Measurements from ENCODE around the gene BBS12. TPM values are rescaled to one million over a fixed set of nuclear protein-coding genes. Genes with fewer than 3 reads are reported as not detected.
A peak's percentile ranks its signal among the peaks of the same experiment; 100 is the strongest.

The BBS12 gene
- total and polyA plus RNA-seq, 9 of the 15 experiments (the other 6 are each of a cell fraction or from before 2014, with no cell fraction given), result 2.7 to 6.5 (median 3.3) TPM

- Histone ChIP-seq H3K27ac (ENCODE audit: extremely low read depth, low read depth, low read length) (no peak overlapping the region; the same call in 2 of the 3 replicates), H3K4me3 (no peak overlapping the region), H3K9me1 (ENCODE audit: control insufficient read depth, insufficient read depth, low read length) (no peaks in the 10 kb centered on the region), H4K20me1 (replicated peaks; ENCODE audit: control insufficient read depth, insufficient read depth, low read length) (no peaks in the 10 kb centered on the region), H3K4me2 (ENCODE audit: insufficient read depth, low read length) (no peak overlapping the region), H3K9me3 (replicated peaks; ENCODE audit: control insufficient read depth, insufficient read depth, low read depth, low read length) (peaks cover 11% of the 10 kb centered on the region), H3K27me3 (ENCODE audit: control insufficient read depth in 2 of 2, insufficient read depth in 2 of 2, low read length in 2 of 2) (no peaks in the 10 kb centered on the region), H2AFZ (ENCODE audit: low read depth, low read length) (peak overlapping the region; percentile 75), H3K36me3 (ENCODE audit: control insufficient read depth, insufficient read depth, low read length) (no peaks in the 10 kb centered on the region), H3K79me2 (ENCODE audit: control insufficient read depth, insufficient read depth, low read length) (0 out of 3 replicates have a peak, but pooled peaks cover under 1% of the 10 kb centered on the region), H3K4me1 (replicated peaks in 1 of 2; ENCODE audit: control insufficient read depth in 2 of 2, insufficient read depth in 2 of 2, low read length in 2 of 2) (peaks cover 0 to 12% of the 10 kb centered on the region in 2 experiments; a peak in 2 of 5 replicates), H3K9ac (ENCODE audit: insufficient read depth in 1 of 2, low read depth in 2 of 2, low read length in 2 of 2) (no peak overlapping the region)
- no peak for DNase-seq (ENCODE audit: extremely low read depth in 1 of 4, low spot score in 3 of 4)
- ATAC-seq, result no peak
- WGBS (ENCODE audit: insufficient coverage, low coverage, missing lambda C conversion rate), result 20% methylated on average over 4 of the region's 4 CpGs
- ChIA-PET CTCF (ENCODE audit: low intra/inter-chr PET ratio) (no interaction called here), POLR2A (interaction anchor here (2.6 kb wide), 1 partner anchor 12 kb away, joined by 13 read pairs; no protein-coding TSS in a partner anchor)
- in situ Hi-C loops (cut with MboI) (no loop called here), intact Hi-C loops (cut with micrococcal nuclease) (loop anchor here (5.0 to 10.0 kb wide), 2 partner anchors 38 to 339 kb away; no protein-coding TSS in a partner anchor)
- BruUV-seq (replicated peaks), result no TSS peak
- no peak for FAIRE-seq
- TF ChIP-seq ERF (CRISPR knock-in tag; IDR thresholded peaks at IDR 0.05) (no peak), GTF2F1 (IDR thresholded peaks at IDR 0.05; ENCODE audit: low read depth, low read length) (no peak), ETV5 (CRISPR knock-in tag; IDR thresholded peaks at IDR 0.05; ENCODE audit: low read depth) (no peak), ETS1 (conservative IDR thresholded peaks at IDR 0.05; ENCODE audit: control insufficient read depth, low read depth, low read length) (no peak), XRCC4 (IDR thresholded peaks at IDR 0.05; ENCODE audit: extremely low read depth, insufficient read depth, insufficient read length) (no peak), CHD2 (IDR thresholded peaks at IDR 0.05; ENCODE audit: low read depth, low read length) (no peak), L3MBTL2 (IDR thresholded peaks at IDR 0.05) (peak; percentile 82), ZFP1 (CRISPR knock-in tag; IDR thresholded peaks at IDR 0.05) (no peak), SMARCA5 (IDR thresholded peaks at IDR 0.05) (peak; percentile 67; the same call in 1 of the 2 replicates), MGA (IDR thresholded peaks at IDR 0.05) (peak; percentile 75)
Measured at GRCh38 chr4:122755675-122756074, 23.2 kb downstream of the BBS12 start.

Data from K562 (cell line).